K562 (cell line): ENCODE data around the gene NONO. TPM values are rescaled to one million over a fixed set of nuclear protein-coding genes. Genes with fewer than 3 reads are reported as not detected.
"Not testable (repeated sequence)": the region's sequence is repeated elsewhere in the genome, so short reads cannot be mapped to it uniquely, and the experiment has no call there.

Experiments
- ATAC-seq: fragments of 200-7000 bp; cut with Tn5 transposase; 3 replicates; pipeline ENCODE4 v1.9.1; 2020; ENCODE audit warnings: moderate library complexity
- BruUV-seq: library from RNA; stranded (reverse); fragments of 400-500 nt; replicated peaks from 2 replicates; lab custom pipeline; 2021; lab: Mats Ljungman, UMichigan
- CTCF ChIA-PET: fragments of 300-600 bp; formaldehyde crosslinking; extraction: SDS; loops from one replicate; lab custom pipeline; 2021; ENCODE audit warnings: low intra/inter-chr PET ratio; lab: Yijun Ruan, JAX
- POLR2A ChIA-PET: fragments of 300-600, 350-650 bp; sonication (Branson Sonifier 250); formaldehyde crosslinking; extraction: SDS; loops from one replicate; lab custom pipeline; 2021; ENCODE audit warnings: antibody characterized with exemption, inconsistent platforms; lab: Yijun Ruan, JAX
- DNase-seq, 4 experiments: peaks; one replicate each; pipeline versions ENCODE4 v3.0.0 to v3.0.0-alpha.2; 2011 to 2018; ENCODE audit warnings: low spot score in 3 of 4, mixed read lengths in 3 of 4; ENCODE audit errors: extremely low read depth in 1 of 4
- FAIRE-seq: peaks from 2 replicates; lab custom pipeline; 2011; peaks lifted over from hg19 to GRCh38; lab: Jason Lieb, UNC
- H2AFZ ChIP-seq: 2 replicates; pipeline ENCODE4 v1.6.0; 2011; ENCODE audit warnings: low read depth, low read length, control low read depth, inconsistent platforms
- H3K27ac ChIP-seq: fragments of 200-600 bp; 3 replicates; pipeline ENCODE4 v1.8.0; 2011; ENCODE audit warnings: low read depth, mild to moderate bottlenecking, control low read depth, inconsistent platforms, low read length, moderate library complexity, mixed read lengths; ENCODE audit errors: extremely low read depth
- H3K27me3 ChIP-seq, 2 experiments: fragments of 300-600 bp in 1 of 2; 2 replicates in 1 of 2; 3 replicates in 1 of 2; pipeline versions ENCODE4 v1.6.0 to v1.8.0; 2011; ENCODE audit warnings: inconsistent platforms in 2 of 2, low read length in 2 of 2, mild to moderate bottlenecking in 1 of 2, mixed read lengths in 1 of 2, moderate library complexity in 1 of 2; ENCODE audit not compliant: control insufficient read depth in 2 of 2, insufficient read depth in 2 of 2
- H3K36me3 ChIP-seq: fragments of 300-600 bp; 3 replicates; pipeline ENCODE4 v1.8.0; 2011; ENCODE audit warnings: mild to moderate bottlenecking, low read length, inconsistent platforms; ENCODE audit not compliant: control insufficient read depth, insufficient read depth
- H3K4me1 ChIP-seq, 2 experiments: fragments of 200-600 bp in 1 of 2; replicated peaks in 1 of 2; 2 replicates in 1 of 2; 3 replicates in 1 of 2; pipeline versions ENCODE4 v1.5.1 to v1.8.0; 2011; ENCODE audit warnings: inconsistent platforms in 2 of 2, low read length in 2 of 2, mild to moderate bottlenecking in 1 of 2, mixed read lengths in 1 of 2, moderate library complexity in 1 of 2; ENCODE audit not compliant: control insufficient read depth in 2 of 2, insufficient read depth in 2 of 2
- H3K4me2 ChIP-seq: 2 replicates; pipeline ENCODE4 v1.6.1; 2011; ENCODE audit warnings: low read length, control low read depth, inconsistent platforms, mixed read lengths; ENCODE audit not compliant: insufficient read depth
- H3K4me3 ChIP-seq: fragments of 200-600 bp; sonication (generic), shearing (Covaris generic); 2 replicates; pipeline ENCODE4 v1.5.1; 2016; ENCODE audit warnings: control low read depth, inconsistent platforms
- H3K79me2 ChIP-seq: fragments of 200-600 bp; 3 replicates; pipeline ENCODE4 v1.8.0; 2011; ENCODE audit warnings: low read length, inconsistent platforms; ENCODE audit not compliant: control insufficient read depth, insufficient read depth
- H3K9ac ChIP-seq, 2 experiments: 2 replicates each; pipeline versions ENCODE4 v1.6.0 to v1.6.1; 2011; ENCODE audit warnings: low read depth in 2 of 2, low read length in 2 of 2, control low read depth in 1 of 2, inconsistent platforms in 1 of 2, mild to moderate bottlenecking in 1 of 2, mixed read lengths in 1 of 2; ENCODE audit not compliant: insufficient read depth in 1 of 2
- H3K9me1 ChIP-seq: one replicate; pipeline ENCODE4 v1.6.0; 2011; ENCODE audit warnings: inconsistent platforms, mild to moderate bottlenecking, low read length, moderate library complexity; ENCODE audit not compliant: control insufficient read depth, insufficient read depth
- H3K9me3 ChIP-seq: replicated peaks from 2 replicates; pipeline ENCODE4 v1.5.1; 2011; ENCODE audit warnings: low read depth, low read length, inconsistent platforms; ENCODE audit not compliant: control insufficient read depth, insufficient read depth
- H4K20me1 ChIP-seq: replicated peaks from 2 replicates; pipeline ENCODE4 v1.6.1; 2011; ENCODE audit warnings: low read length, inconsistent platforms, mixed read lengths; ENCODE audit not compliant: control insufficient read depth, insufficient read depth
- CBX3 ChIP-seq, 2 experiments: IDR thresholded peaks; 1 replicate in 1 of 2; 2 replicates in 1 of 2; pipeline ENCODE4 v1.6.1; 2012; ENCODE audit warnings: inconsistent platforms in 2 of 2, low read length in 2 of 2, borderline replicate concordance in 1 of 2, control low read depth in 1 of 2
- CBX5 ChIP-seq: IDR thresholded peaks from 2 replicates; pipeline ENCODE4 v1.6.1; 2014; ENCODE audit warnings: low read depth, borderline replicate concordance
- FOXK1 ChIP-seq: sonication (generic); formaldehyde crosslinking; IDR thresholded peaks from 2 replicates; pipeline ENCODE4 v1.8.0; 2022; ENCODE audit warnings: missing genetic modification reagents, mild to moderate bottlenecking, borderline replicate concordance
- ZNF57 ChIP-seq: fragments of 450-650 bp; formaldehyde crosslinking; IDR thresholded peaks from 2 replicates; pipeline ENCODE4 v1.4.0; 2020; ENCODE audit warnings: mild to moderate bottlenecking, moderate library complexity
- WGBS: fragments of 100-300 bp; shearing (Covaris generic); methylation state at CpG from one replicate; pipeline ENCODE4 v1.1.6; 2016; ENCODE audit warnings: low coverage, mixed read lengths; ENCODE audit not compliant: insufficient coverage; ENCODE audit errors: missing lambda C conversion rate; 5-methylcytosine and 5-hydroxymethylcytosine counted together
- in situ Hi-C: fragments of 300-500 bp; cut with MboI; formaldehyde crosslinking; loops from 4 replicates; pipeline ENCODE4 v1.15.0; 2018; ENCODE audit warnings: inconsistent platforms, mixed read lengths
- intact Hi-C: fragments of 100-400 bp; cut with micrococcal nuclease; formaldehyde crosslinking; loops from 2 replicates; pipeline ENCODE4 v1.14.2; 2022
- polyA plus RNA-seq, 8 experiments: library from polyadenylated mRNA; depleted of rRNA in 4 of 8; stranded (reverse) in 5 of 8; unstranded in 3 of 8; fragments of >200 nt; fragmentation: Nextera tagmentation in 2 of 8; fragmentation: Illumina TruSeq in 1 of 8; extraction: Ambion mirVana in 2 of 8; extraction: Trizol in 1 of 8; gene quantifications; 2 replicates each; pipeline versions ENCODE4 v1.2.1 to v1.2.3, GENCODE V29; 2011 to 2014; ENCODE audit warnings: inconsistent platforms in 1 of 8, missing spikeins in 1 of 8
- total RNA-seq, 7 experiments: library from RNA; depleted of rRNA in 6 of 7; stranded (reverse); fragments of >200 nt in 6 of 7; fragmentation: Illumina TruSeq in 2 of 7; extraction: Trizol in 2 of 7; gene quantifications; 2 replicates each; pipeline versions ENCODE4 v1.2.1 to v1.2.3, GENCODE V29; 2011 to 2021; ENCODE audit warnings: low replicate concordance in 1 of 7
- TF ChIP-seq, protein P1 (sequence below), 3 experiments: IDR thresholded peaks in 2 of 3; conservative IDR thresholded peaks in 1 of 3; 2 replicates each; pipeline ENCODE4 v1.5.1; 2011 to 2012; ENCODE audit warnings: low read length in 3 of 3, mild to moderate bottlenecking in 3 of 3, control low read depth in 2 of 3, improper control_type of control experiment in 1 of 3, inconsistent platforms in 1 of 3, low read depth in 1 of 3, mixed read lengths in 1 of 3, moderate library complexity in 1 of 3; ENCODE audit not compliant: insufficient read depth in 2 of 3

The NONO gene
- total and polyA plus RNA-seq, 9 of the 15 experiments (the other 6 are each of a cell fraction or from before 2014, with no cell fraction given), result 333 to 651 (median 451) TPM

DNA sequence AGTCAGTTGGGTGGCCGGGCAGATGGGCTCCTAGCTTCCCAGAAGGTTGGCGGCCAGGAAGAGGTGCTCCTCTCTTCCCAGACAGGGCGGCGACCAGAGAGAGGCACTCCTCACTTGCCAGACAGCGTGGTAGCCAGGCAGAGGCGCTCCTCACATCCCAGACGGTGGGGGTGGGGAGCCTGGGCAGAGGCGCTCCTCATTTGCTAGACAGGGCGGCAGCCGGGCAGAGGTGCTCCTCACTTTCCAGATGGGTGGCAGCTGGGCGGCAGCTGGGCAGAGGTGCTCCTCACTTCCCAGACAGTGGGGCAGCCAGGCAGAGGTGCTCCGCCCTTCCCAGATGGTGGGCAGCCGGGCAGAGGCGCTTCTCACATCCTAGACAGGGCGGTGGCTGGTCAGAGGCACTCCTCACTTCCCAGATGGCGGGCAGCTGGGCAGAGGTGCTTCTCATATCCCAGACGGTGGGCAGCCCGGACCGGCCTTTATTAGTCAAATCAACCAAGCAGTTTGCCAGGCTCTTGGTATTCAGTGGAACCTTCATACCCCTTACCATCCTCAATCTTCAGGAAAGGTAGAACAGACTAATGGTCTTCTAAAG is 13.5 kb upstream of the NONO start (continued):
- TF ChIP-seq, protein P1, sequence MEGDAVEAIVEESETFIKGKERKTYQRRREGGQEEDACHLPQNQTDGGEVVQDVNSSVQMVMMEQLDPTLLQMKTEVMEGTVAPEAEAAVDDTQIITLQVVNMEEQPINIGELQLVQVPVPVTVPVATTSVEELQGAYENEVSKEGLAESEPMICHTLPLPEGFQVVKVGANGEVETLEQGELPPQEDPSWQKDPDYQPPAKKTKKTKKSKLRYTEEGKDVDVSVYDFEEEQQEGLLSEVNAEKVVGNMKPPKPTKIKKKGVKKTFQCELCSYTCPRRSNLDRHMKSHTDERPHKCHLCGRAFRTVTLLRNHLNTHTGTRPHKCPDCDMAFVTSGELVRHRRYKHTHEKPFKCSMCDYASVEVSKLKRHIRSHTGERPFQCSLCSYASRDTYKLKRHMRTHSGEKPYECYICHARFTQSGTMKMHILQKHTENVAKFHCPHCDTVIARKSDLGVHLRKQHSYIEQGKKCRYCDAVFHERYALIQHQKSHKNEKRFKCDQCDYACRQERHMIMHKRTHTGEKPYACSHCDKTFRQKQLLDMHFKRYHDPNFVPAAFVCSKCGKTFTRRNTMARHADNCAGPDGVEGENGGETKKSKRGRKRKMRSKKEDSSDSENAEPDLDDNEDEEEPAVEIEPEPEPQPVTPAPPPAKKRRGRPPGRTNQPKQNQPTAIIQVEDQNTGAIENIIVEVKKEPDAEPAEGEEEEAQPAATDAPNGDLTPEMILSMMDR (IDR thresholded peaks at IDR 0.05 in 2 of 3, conservative IDR thresholded peaks at IDR 0.05 in 1 of 3; ENCODE audit: insufficient read depth in 2 of 3, low read depth in 1 of 3, low read length in 3 of 3), result no peak
- TF ChIP-seq FOXK1 (CRISPR knock-in tag), result no peak

DNA sequence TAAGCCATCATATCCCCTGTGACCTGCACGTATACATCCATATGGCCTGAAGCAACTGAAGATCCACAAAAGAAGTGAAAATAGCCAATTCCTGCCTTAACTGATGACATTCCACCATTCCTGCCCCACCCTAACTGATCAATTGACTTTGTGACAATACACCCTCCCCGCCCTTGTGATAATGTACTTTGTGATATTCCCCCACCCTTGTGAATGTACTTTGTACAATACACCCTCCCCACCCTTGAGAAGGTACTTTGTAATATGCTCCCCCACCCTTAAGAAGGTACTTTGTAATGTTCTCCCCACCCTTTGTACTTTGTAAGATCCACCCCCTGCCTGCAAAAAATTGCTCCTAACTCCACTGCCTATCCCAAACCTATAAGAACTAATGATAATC is 11.1 kb upstream of the NONO start:
- BruUV-seq, H3K9ac ChIP-seq: not testable (repeated sequence)

More for the DNA sequence above, 11.1 kb upstream of the NONO start:
- POLR2A ChIA-PET, H3K9me3 ChIP-seq, H2AFZ ChIP-seq, H3K9me1 ChIP-seq, ATAC-seq, CTCF ChIA-PET, DNase-seq, H3K36me3 ChIP-seq, H3K4me1 ChIP-seq, H3K4me3 ChIP-seq, H3K4me2 ChIP-seq: not testable (repeated sequence)
- TF ChIP-seq CBX5 (0 out of 2 replicates have a peak, but pooled peaks have one; percentile 27), ZNF57 (CRISPR knock-in tag) (peak; percentile 97), CBX3 (IDR thresholded peaks at IDR 0.05; ENCODE audit: borderline replicate concordance in 1 of 2, low read length in 2 of 2) (peak in 1 of 2 experiments; percentile 46; a peak in 1 of 3 replicates)
- TF ChIP-seq, all 486 proteins: peak for 3; not testable (repeated sequence) for 483
- H3K27ac ChIP-seq, in situ Hi-C loops, H3K79me2 ChIP-seq, intact Hi-C loops, FAIRE-seq, H4K20me1 ChIP-seq, H3K27me3 ChIP-seq: not testable (repeated sequence)
- WGBS, result 18% methylated on average over 1 of the region's 2 CpGs
